Measurements from ENCODE around the gene CNGA3.
"Not testable (repeated sequence)": the region's sequence is repeated elsewhere in the genome, so short reads cannot be mapped to it uniquely, and the experiment has no call there.

Gene CNGA3

DNA sequence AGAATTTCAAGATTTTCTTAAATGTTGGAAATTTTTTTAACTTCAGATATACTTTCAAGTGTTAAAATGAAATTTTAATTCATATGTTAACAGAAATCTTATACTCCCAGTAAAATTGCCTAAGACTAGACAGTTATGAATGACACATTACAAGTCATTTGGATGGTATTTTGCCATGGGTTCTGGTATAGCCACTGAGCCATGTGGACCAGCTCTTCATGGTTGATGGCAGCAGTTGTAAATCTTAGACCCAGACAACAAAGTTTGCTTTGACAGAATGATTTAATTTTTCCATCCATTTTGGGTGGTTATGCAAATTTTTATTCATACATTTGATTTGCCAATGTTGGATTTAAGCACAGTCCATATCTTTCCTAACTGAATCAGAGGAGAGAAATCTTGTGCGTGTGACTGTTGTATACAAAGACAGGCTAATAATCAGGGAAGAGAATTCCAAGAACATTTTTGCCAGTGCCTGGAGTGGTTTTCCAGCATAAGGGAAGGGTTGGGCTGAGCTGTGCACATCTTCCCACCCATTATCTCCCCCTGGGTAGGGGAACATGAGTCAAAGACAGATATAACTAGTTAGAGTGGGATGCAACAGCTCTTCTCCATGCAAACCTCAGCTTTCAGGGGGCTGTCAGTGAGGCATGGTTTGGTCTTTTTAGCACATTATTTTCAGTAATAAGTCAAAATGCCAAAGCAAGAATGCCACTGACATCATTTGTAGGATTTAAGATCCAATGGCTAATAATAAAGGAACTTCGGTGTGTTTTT lies 70.3 kb downstream of the CNGA3 start:
- peaks cover 16% of the 10 kb centered on the region for H3K9me3 ChIP-seq
- H3K4me1 ChIP-seq, result no peaks in the 10 kb centered on the region
- H4K20me1 ChIP-seq, result no peaks in the 10 kb centered on the region
- no peak for TF ChIP-seq Cebpa-rat (IDR thresholded peaks at IDR 0.05)
- no peak overlapping the region for H3K9ac ChIP-seq
- no peak overlapping the region for H3K4me3 ChIP-seq
- no peaks in the 10 kb centered on the region for H3K27me3 ChIP-seq
- H3K27ac ChIP-seq, result no peak overlapping the region
- no peaks in the 10 kb centered on the region for H3K36me3 ChIP-seq
- no peak overlapping the region for H3K4me2 ChIP-seq

DNA sequence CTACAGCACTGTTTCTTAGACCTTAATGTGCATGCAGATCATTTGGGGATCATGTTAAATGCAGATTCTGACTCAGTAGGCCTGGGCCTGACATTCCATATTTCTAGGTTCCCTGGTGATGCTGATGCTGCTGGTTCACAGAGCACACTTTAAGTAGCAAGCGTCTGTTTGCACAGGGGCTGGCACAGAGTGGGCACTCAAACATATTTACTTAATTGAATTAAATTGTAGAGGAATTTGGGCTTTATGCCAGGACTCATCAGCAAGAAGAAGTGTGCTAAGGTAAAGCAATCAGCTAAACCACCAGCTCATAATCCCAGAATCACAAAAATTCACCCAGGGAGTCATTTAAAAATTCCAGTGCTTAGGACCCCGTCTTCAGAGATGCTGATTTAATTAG lies 73.3 kb downstream of the CNGA3 start:
- Histone ChIP-seq H4K20me1 (no peaks in the 10 kb centered on the region), H3K4me1 (no peaks in the 10 kb centered on the region), H3K9ac (no peak overlapping the region), H3K27ac (no peak overlapping the region), H3K27me3 (no peaks in the 10 kb centered on the region), H3K4me2 (no peak overlapping the region), H3K4me3 (no peak overlapping the region), H3K9me3 (peaks cover 22% of the 10 kb centered on the region), H3K36me3 (no peaks in the 10 kb centered on the region)
- TF ChIP-seq Cebpa-rat (IDR thresholded peaks at IDR 0.05), result no peak

- H3K9ac ChIP-seq, result no peak overlapping the region
- no peaks in the 10 kb centered on the region for H3K27me3 ChIP-seq
- no peak overlapping the region for H3K4me3 ChIP-seq
- no peaks in the 10 kb centered on the region for H4K20me1 ChIP-seq
- no peaks in the 10 kb centered on the region for H3K4me1 ChIP-seq
- no peak overlapping the region for H3K4me2 ChIP-seq
- peaks cover 16% of the 10 kb centered on the region for H3K9me3 ChIP-seq
- no peaks in the 10 kb centered on the region for H3K36me3 ChIP-seq
- H3K27ac ChIP-seq, result no peak overlapping the region
- TF ChIP-seq Cebpa-rat (IDR thresholded peaks at IDR 0.05), result no peak
Measured at GRCh38 chr2:98419977-98420725, 73.9 kb downstream of the CNGA3 start.

DNA sequence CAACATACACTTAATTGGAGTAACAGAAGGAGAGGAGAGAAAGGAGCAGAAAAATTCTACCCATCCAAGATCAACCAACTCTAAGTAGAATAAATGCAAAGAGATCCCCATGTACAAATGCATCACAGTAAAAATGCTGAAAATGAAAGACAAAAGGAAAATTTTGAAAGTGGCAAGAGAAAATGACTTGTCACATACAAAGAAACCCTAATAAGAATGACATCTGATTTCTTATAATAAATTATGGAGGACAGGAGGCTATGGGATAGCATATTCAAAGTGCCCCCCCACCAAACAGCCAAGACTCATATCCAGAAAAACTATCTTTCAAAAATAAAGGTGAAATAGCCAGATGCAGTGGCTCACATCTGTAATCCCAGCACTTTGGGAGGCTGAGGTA lies 76.2 kb downstream of the CNGA3 start:
- Histone ChIP-seq H3K36me3 (no peaks in the 10 kb centered on the region), H3K27me3 (no peaks in the 10 kb centered on the region), H3K9me3 (peaks cover 12% of the 10 kb centered on the region), H3K9ac (no peak overlapping the region), H3K27ac (no peak overlapping the region), H3K4me1 (no peaks in the 10 kb centered on the region), H3K4me2 (no peak overlapping the region), H3K4me3 (no peak overlapping the region), H4K20me1 (no peaks in the 10 kb centered on the region)
- no peak for TF ChIP-seq Cebpa-rat (IDR thresholded peaks at IDR 0.05)

- no peaks in the 10 kb centered on the region for H4K20me1 ChIP-seq
- TF ChIP-seq Cebpa-rat (IDR thresholded peaks at IDR 0.05), result no peak
- H3K4me3 ChIP-seq, result no peak overlapping the region
- no peak overlapping the region for H3K4me2 ChIP-seq
- peaks cover 16% of the 10 kb centered on the region for H3K9me3 ChIP-seq
- no peaks in the 10 kb centered on the region for H3K27me3 ChIP-seq
- no peaks in the 10 kb centered on the region for H3K36me3 ChIP-seq
- no peak overlapping the region for H3K27ac ChIP-seq
- no peak overlapping the region for H3K9ac ChIP-seq
- no peaks in the 10 kb centered on the region for H3K4me1 ChIP-seq
Measured at GRCh38 chr2:98426771-98427170, 80.5 kb downstream of the CNGA3 start.

DNA sequence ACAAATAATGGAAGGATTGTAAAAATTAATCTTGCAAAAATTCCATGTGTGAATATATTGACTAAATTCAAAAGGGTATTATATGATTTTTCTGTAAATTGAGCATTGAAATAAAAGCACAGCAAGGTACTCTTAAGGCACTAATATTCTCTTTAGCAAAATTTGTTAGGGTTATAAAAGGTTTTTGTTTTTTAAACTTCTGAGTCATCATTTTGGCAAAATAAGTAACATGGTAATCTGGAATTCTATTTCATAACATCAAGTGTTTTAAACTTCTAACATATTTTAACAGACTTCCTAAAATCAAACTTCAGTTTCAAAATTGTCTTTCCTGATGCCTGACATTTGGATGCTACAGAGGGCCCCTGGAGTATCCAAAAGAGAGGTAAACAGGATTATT lies 85.9 kb downstream of the CNGA3 start:
- Histone ChIP-seq H3K9me3 (peaks cover 50% of the 10 kb centered on the region), H3K36me3 (no peaks in the 10 kb centered on the region), H3K27me3 (no peaks in the 10 kb centered on the region), H3K4me2 (no peak overlapping the region), H3K9ac (no peak overlapping the region), H3K4me3 (no peak overlapping the region), H3K4me1 (peaks cover 7% of the 10 kb centered on the region), H4K20me1 (no peaks in the 10 kb centered on the region), H3K27ac (no peak overlapping the region)
- no peak for TF ChIP-seq Cebpa-rat (IDR thresholded peaks at IDR 0.05)

GRCh38 chr2:98433363-98433964 lies 87.2 kb downstream of the CNGA3 start:
- Histone ChIP-seq H3K4me3 (no peak overlapping the region), H3K4me2 (peak overlapping the region; percentile 21; the same call in 1 of the 2 replicates), H3K36me3 (no peaks in the 10 kb centered on the region), H3K27me3 (no peaks in the 10 kb centered on the region), H3K4me1 (peaks cover 7% of the 10 kb centered on the region), H3K9me3 (peaks cover 54% of the 10 kb centered on the region), H3K27ac (no peak overlapping the region), H3K9ac (no peak overlapping the region), H4K20me1 (no peaks in the 10 kb centered on the region)
- TF ChIP-seq Cebpa-rat (IDR thresholded peaks at IDR 0.05), result no peak

GRCh38 chr2:98434492-98434891 lies 88.2 kb downstream of the CNGA3 start:
- Histone ChIP-seq H3K27ac (no peak overlapping the region), H3K9ac (no peak overlapping the region), H3K36me3 (no peaks in the 10 kb centered on the region), H3K27me3 (no peaks in the 10 kb centered on the region), H3K4me2 (no peak overlapping the region), H3K9me3 (peaks cover 61% of the 10 kb centered on the region), H3K4me3 (no peak overlapping the region), H4K20me1 (no peaks in the 10 kb centered on the region), H3K4me1 (peaks cover 7% of the 10 kb centered on the region)
- TF ChIP-seq Cebpa-rat (IDR thresholded peaks at IDR 0.05), result no peak

GRCh38 chr2:98435670-98436069 lies 89.4 kb downstream of the CNGA3 start:
- not testable (repeated sequence) for H3K4me3 ChIP-seq, H3K4me2 ChIP-seq, H4K20me1 ChIP-seq, H3K9ac ChIP-seq, H3K27ac ChIP-seq, H3K36me3 ChIP-seq, H3K27me3 ChIP-seq, H3K4me1 ChIP-seq
- H3K9me3 ChIP-seq, result peaks cover 61% of the 10 kb centered on the region

- peaks cover 57% of the 10 kb centered on the region for H3K9me3 ChIP-seq
- no peak overlapping the region; the same call in 1 of the 2 replicates for H3K4me2 ChIP-seq
- H3K4me3 ChIP-seq, result no peak overlapping the region
- H3K27ac ChIP-seq, result no peak overlapping the region
- H4K20me1 ChIP-seq, result no peaks in the 10 kb centered on the region
- H3K36me3 ChIP-seq, result no peaks in the 10 kb centered on the region
- H3K9ac ChIP-seq, result no peak overlapping the region
- peaks cover 7% of the 10 kb centered on the region for H3K4me1 ChIP-seq
- H3K27me3 ChIP-seq, result no peaks in the 10 kb centered on the region
- TF ChIP-seq Cebpa-rat (IDR thresholded peaks at IDR 0.05), result no peak
Measured at GRCh38 chr2:98436734-98437133, 90.5 kb downstream of the CNGA3 start.

All from BLaER1 (cell line).